SK-N-MC (cell line): ENCODE measurements around the gene TP73.

ENCODE experiments used
- EZH2 ChIP-seq: fragments of 200-600 bp; sonication (generic); IDR thresholded peaks from one replicate; pipeline ENCODE4 v1.6.1; 2017; ENCODE audit warnings: antibody characterized with exemption
- FOXP2 ChIP-seq: optimal IDR thresholded peaks from 2 replicates; pipeline ENCODE3; 2011; ENCODE audit warnings: mild to moderate bottlenecking, moderate library complexity; ENCODE audit not compliant: insufficient read depth; ENCODE audit errors: extremely low read length, control extremely low read depth
- POLR2AphosphoS5 ChIP-seq: IDR thresholded peaks from 2 replicates; pipeline ENCODE4 v1.6.1; 2012; ENCODE audit warnings: mild to moderate bottlenecking, low read depth, low read length, borderline replicate concordance

DNA sequence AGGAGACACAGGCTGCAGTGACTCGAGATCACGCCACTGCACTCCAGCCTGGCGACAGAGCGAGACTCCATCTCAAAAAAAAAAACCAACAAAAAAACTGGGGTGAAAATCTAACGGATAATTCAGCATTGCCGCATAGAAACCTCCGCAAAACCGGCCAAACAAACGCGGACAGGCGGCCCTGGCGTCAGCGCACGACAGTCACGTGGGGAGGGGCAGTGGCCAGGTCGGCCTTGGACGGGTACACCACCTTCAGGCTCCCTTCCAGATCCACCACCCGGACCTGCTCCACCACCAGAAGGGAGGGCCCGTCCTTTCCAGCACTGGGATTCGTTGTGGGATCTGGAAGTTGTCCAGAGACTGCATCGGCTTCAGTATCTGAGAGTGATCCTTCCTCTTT is 128.6 kb downstream of the TP73 start:
- no peak for TF ChIP-seq POLR2AphosphoS5
- TF ChIP-seq EZH2, result no peak
- no peak for TF ChIP-seq FOXP2
